GM23248 (cell line): ENCODE results near the gene CAPN8. TPM values are rescaled to one million over a fixed set of nuclear protein-coding genes. Genes with fewer than 3 reads are reported as not detected.
A peak's percentile ranks its signal among the peaks of the same experiment; 100 is the strongest.

Experiments used
- DNase-seq: peaks from one replicate; pipeline ENCODE4 v3.0.0-alpha.2; 2015
- H2AFZ ChIP-seq: fragments of 200-600 bp; sonication (generic); 2 replicates; pipeline ENCODE4 v1.6.1; 2016; ENCODE audit warnings: antibody characterized with exemption
- H3F3A ChIP-seq: fragments of 200-600 bp; sonication (generic); 2 replicates; pipeline ENCODE4 v1.6.1; 2016; ENCODE audit warnings: mild to moderate bottlenecking, antibody characterized with exemption, mixed run types; ENCODE audit not compliant: insufficient read depth
- H3K27ac ChIP-seq: fragments of 200-600 bp; sonication (generic); 2 replicates; pipeline ENCODE4 v1.5.1; 2016; ENCODE audit warnings: mild to moderate bottlenecking
- H3K27me3 ChIP-seq: fragments of 200-600 bp; sonication (generic); replicated peaks from 2 replicates; pipeline ENCODE4 v1.6.1; 2016; ENCODE audit warnings: mild to moderate bottlenecking; ENCODE audit not compliant: insufficient read depth
- H3K36me3 ChIP-seq: fragments of 200-600 bp; sonication (generic); 2 replicates; pipeline ENCODE4 v1.6.1; 2016; ENCODE audit warnings: low read depth, mild to moderate bottlenecking
- H3K4me1 ChIP-seq: fragments of 200-600 bp; sonication (generic); 2 replicates; pipeline ENCODE4 v1.6.1; 2016; ENCODE audit warnings: mild to moderate bottlenecking; ENCODE audit not compliant: insufficient read depth
- H3K4me2 ChIP-seq: fragments of 200-600 bp; sonication (generic); one replicate; pipeline ENCODE4 v1.6.1; 2016; ENCODE audit warnings: mild to moderate bottlenecking; ENCODE audit not compliant: unreplicated experiment
- H3K4me3 ChIP-seq: fragments of 200-600 bp; sonication (generic); 2 replicates; pipeline ENCODE4 v1.5.1; 2016; ENCODE audit warnings: mild to moderate bottlenecking
- H3K79me2 ChIP-seq: fragments of 200-600 bp; sonication (generic); 2 replicates; pipeline ENCODE4 v1.6.1; 2016; ENCODE audit warnings: mild to moderate bottlenecking; ENCODE audit not compliant: insufficient read depth
- H3K9ac ChIP-seq: fragments of 200-600 bp; sonication (generic); 2 replicates; pipeline ENCODE4 v1.6.1; 2016; ENCODE audit warnings: mild to moderate bottlenecking
- H3K9me2 ChIP-seq: fragments of 200-600 bp; sonication (generic); 2 replicates; pipeline ENCODE4 v1.6.1; 2016; ENCODE audit warnings: mixed run types, mild to moderate bottlenecking, moderate library complexity; ENCODE audit not compliant: insufficient read depth
- H3K9me3 ChIP-seq: fragments of 200-600 bp; sonication (generic); one replicate; pipeline ENCODE4 v1.6.1; 2017; ENCODE audit warnings: low read depth
- H4K20me1 ChIP-seq: fragments of 200-600 bp; sonication (generic); 2 replicates; pipeline ENCODE4 v1.6.0; 2016; ENCODE audit not compliant: insufficient read depth
- EZH2 ChIP-seq: fragments of 200-600 bp; sonication (generic); IDR thresholded peaks from 2 replicates; pipeline ENCODE4 v1.6.1; 2018; ENCODE audit warnings: antibody characterized with exemption, mild to moderate bottlenecking; ENCODE audit not compliant: insufficient read depth, poor library complexity, severe bottlenecking
- EZH2phosphoT487 ChIP-seq: fragments of 200-600 bp; sonication (generic); IDR thresholded peaks from 2 replicates; pipeline ENCODE4 v1.6.1; 2018; ENCODE audit warnings: antibody characterized with exemption, moderate library complexity, mild to moderate bottlenecking, low read depth; ENCODE audit not compliant: insufficient read depth
- whole genome bisulfite sequencing, 2 experiments: methylation state at CpG; one replicate each; pipeline ENCODE4 v1.1.6; 2015 to 2017; ENCODE audit warnings: low lambda C conversion rate in 2 of 2, low coverage in 1 of 2; ENCODE audit errors: missing lambda C conversion rate in 2 of 2; 5-methylcytosine and 5-hydroxymethylcytosine counted together
- in situ Hi-C: fragments of 300-500 bp; cut with MboI; formaldehyde crosslinking; loops from 2 replicates; pipeline ENCODE4 v1.15.0; 2020
- polyA plus RNA-seq: library from polyadenylated mRNA; unstranded; fragments of >200 nt; fragmentation: Nextera tagmentation; extraction: Ambion mirVana; gene quantifications from 2 replicates; pipeline ENCODE4 v1.2.1, GENCODE V29; 2016
- total RNA-seq: library from RNA; depleted of rRNA; stranded (reverse); fragments of >200 nt; shearing (Covaris generic); gene quantifications from 2 replicates; pipeline ENCODE4 v1.2.3, GENCODE V29; 2014

CAPN8 gene
- total and polyA plus RNA-seq, 2 experiments from 2014 or later = not detected

DNA sequence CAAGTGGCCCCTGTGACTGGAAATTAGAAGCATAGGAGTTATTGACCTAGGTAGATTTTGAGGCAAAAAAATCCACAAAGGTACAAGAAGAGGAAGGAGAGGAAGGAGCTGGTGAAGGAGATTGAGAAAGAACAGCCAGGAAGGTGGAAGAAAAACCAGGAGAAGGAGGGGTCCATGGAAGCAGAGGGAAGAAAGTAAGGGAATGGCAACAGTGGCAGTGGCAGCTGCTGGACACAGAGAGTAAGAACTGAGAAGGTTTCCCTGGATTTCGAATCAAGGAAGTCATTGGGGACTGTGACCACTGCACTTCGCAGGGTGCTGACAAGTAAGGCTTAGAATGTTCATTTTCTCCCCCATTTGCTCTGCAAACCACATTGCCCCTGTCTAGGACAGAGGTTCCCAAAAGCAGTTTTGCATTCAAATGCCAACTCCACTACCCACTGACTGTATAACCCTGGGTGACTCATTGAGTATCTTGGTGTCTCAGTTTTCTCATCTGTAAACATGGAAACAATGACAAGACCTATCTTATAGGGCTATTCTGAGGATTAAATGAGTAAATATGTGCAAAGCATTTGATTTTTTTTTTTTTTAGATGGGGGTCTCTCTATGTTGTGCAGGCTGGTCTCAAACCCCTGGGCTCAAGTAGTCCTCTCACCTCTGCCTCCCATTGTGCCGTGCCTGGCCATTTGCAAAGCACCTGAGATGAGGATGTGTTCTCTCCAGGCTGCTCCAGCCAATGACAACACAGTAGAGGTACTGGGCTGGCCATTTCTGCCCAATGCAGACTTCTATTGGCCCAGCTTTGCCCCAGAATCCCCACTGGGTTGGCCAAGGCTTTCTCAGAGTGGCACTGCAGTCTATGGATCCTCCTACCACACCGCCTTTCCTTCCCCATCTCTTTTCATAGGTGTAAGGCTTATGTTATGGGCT lies 37.5 kb upstream of the CAPN8 start:
- peak overlapping the region; percentile 67 for H3K9ac ChIP-seq
- 51 to 53% methylated on average over 4 of the region's 4 CpGs for WGBS, 2 experiments

DNA sequence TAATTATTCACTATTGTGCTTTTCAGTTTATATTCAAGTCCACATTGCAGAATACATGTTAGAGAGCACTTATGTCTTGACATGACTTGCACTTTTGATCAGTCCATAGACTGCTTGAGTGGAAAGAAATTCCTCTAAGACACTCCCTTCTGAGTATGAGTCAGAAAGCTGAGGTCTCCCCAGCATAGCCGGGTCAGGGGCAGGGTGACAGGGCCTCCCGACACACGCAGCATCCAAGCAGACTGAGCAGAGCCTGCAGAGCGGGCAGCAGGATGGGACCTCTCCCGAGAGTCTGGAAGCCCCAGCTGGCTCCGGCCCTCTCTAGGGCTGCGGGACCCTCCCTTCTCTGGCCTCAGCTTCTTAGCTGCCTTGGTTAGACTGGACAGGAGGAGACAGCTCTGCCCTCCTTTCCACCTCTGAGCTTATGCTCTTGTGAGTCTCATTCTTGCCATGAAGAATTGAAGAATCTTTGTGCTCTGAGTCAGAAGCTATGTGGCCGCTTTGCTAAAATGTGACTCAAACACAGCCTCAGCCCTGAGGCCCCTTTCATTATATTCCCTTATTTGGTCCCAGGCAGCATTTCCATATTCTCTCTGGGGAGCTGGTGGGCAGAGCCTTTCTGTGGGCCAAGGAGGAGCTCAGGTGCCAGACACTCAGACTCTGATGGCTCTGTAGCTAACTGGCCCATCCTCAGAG lies 35.6 kb upstream of the CAPN8 start:
- no peaks in the 10 kb centered on the region for H3K79me2 ChIP-seq
- H3K9ac ChIP-seq = peak overlapping the region; percentile 86
- no peaks in the 10 kb centered on the region for H3K9me3 ChIP-seq
- H3F3A ChIP-seq = peaks cover 56% of the 10 kb centered on the region
- peak; percentile 98 for DNase-seq
- H3K9me2 ChIP-seq = no peaks in the 10 kb centered on the region
- TF ChIP-seq EZH2 = no peak
- no peak for TF ChIP-seq EZH2phosphoT487
- no peaks in the 10 kb centered on the region for H4K20me1 ChIP-seq
- peak overlapping the region; percentile 65 for H3K4me3 ChIP-seq
- H2AFZ ChIP-seq = peak overlapping the region; percentile 63
- in situ Hi-C loops = no loop called here
- no peaks in the 10 kb centered on the region for H3K27me3 ChIP-seq
- peak overlapping the region; percentile 89 for H3K4me2 ChIP-seq
- WGBS, 2 experiments = 1 to 3% methylated on average over 8 of the region's 8 CpGs
- peak overlapping the region; percentile 100 for H3K27ac ChIP-seq
- H3K36me3 ChIP-seq = no peaks in the 10 kb centered on the region
- H3K4me1 ChIP-seq = peaks cover 55% of the 10 kb centered on the region

More for the DNA sequence above, 37.5 kb upstream of the CAPN8 start:
- peak; percentile 96 for DNase-seq
- H3F3A ChIP-seq = peaks cover 73% of the 10 kb centered on the region
- TF ChIP-seq EZH2 (no peak), EZH2phosphoT487 (no peak)
- H2AFZ ChIP-seq = no peak overlapping the region
- peak overlapping the region; percentile 76 for H3K27ac ChIP-seq
- H3K79me2 ChIP-seq = no peaks in the 10 kb centered on the region
- no peaks in the 10 kb centered on the region for H3K36me3 ChIP-seq
- H3K9me3 ChIP-seq = no peaks in the 10 kb centered on the region
- peaks cover 71% of the 10 kb centered on the region for H3K4me1 ChIP-seq
- peak overlapping the region; percentile 45 for H3K4me2 ChIP-seq
- no peaks in the 10 kb centered on the region for H3K9me2 ChIP-seq
- H3K27me3 ChIP-seq = no peaks in the 10 kb centered on the region
- no peaks in the 10 kb centered on the region for H4K20me1 ChIP-seq
- H3K4me3 ChIP-seq = peak overlapping the region; percentile 37
- in situ Hi-C loops = no loop called here

DNA sequence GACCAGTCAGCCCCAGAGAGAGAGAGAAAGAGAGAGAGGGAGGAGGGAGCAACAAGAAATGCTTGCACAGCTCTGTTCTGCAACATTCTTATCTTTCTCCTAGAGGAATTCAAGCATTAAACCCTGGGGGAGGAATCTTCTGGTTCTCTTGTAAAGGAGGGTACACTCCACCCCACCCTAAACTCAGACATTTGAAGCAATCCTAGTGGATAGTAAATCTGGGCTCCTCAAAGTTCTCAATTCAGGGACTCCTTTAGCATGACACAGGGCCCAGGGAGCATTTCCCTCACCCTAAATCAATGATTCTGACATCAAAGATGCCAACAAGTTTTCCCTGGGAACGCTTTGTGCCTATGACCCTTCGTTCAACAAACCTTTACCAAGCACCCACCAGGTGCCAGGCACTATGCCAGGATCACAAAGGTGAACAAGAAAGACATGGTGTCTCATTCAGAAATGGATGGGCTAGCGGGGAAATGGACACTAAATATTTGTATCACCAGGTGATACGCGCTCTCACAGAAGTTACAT lies 35.0 kb upstream of the CAPN8 start:
- in situ Hi-C loops = no loop called here
- H4K20me1 ChIP-seq = no peaks in the 10 kb centered on the region
- H3F3A ChIP-seq = peaks cover 50% of the 10 kb centered on the region
- peak overlapping the region; percentile 63 for H2AFZ ChIP-seq
- no peaks in the 10 kb centered on the region for H3K79me2 ChIP-seq
- TF ChIP-seq EZH2phosphoT487 = no peak
- TF ChIP-seq EZH2 = no peak
- peak overlapping the region; percentile 100 for H3K27ac ChIP-seq
- DNase-seq = peak; percentile 51
- H3K4me2 ChIP-seq = peak overlapping the region; percentile 89
- 18 to 30% methylated on average over 5 of the region's 5 CpGs for WGBS, 2 experiments
- no peaks in the 10 kb centered on the region for H3K36me3 ChIP-seq
- peaks cover 49% of the 10 kb centered on the region for H3K4me1 ChIP-seq
- H3K4me3 ChIP-seq = peak overlapping the region; percentile 65
- H3K9ac ChIP-seq = peak overlapping the region; percentile 86
- no peaks in the 10 kb centered on the region for H3K27me3 ChIP-seq
- H3K9me2 ChIP-seq = no peaks in the 10 kb centered on the region
- H3K9me3 ChIP-seq = no peaks in the 10 kb centered on the region

DNA sequence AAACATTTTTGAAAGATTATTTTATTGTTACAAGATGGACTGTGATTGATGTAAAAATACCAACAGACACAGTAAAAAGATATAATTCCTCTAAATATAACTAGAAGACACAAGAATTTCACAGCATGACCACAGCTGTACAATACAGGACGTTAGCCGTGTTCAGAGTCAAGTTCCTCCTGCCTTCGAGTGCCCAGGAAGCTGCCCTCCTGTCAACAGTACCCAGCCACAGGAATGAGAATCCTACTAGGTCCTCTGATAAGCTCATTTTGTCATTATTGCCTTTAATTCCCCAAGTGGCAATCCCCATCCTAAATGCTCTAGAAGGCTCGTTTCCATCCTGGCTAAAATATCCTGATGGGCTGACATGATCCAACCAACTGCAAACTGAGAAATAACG lies 30.4 kb upstream of the CAPN8 start:
- 44 to 50% methylated on average over 5 of the region's 5 CpGs for WGBS, 2 experiments
- no peaks in the 10 kb centered on the region for H3K9me3 ChIP-seq
- no peak for TF ChIP-seq EZH2
- TF ChIP-seq EZH2phosphoT487 = no peak
- DNase-seq = no peak
- H3K4me2 ChIP-seq = no peak overlapping the region
- H4K20me1 ChIP-seq = no peaks in the 10 kb centered on the region
- no peak overlapping the region for H3K27ac ChIP-seq
- no peak overlapping the region for H3K4me3 ChIP-seq
- no peak overlapping the region for H3K9ac ChIP-seq
- H3K79me2 ChIP-seq = no peaks in the 10 kb centered on the region
- H3K27me3 ChIP-seq = no peaks in the 10 kb centered on the region
- H3K36me3 ChIP-seq = no peaks in the 10 kb centered on the region
- in situ Hi-C loops = no loop called here
- no peaks in the 10 kb centered on the region for H3K9me2 ChIP-seq
- peaks cover 18% of the 10 kb centered on the region for H3F3A ChIP-seq
- H3K4me1 ChIP-seq = peaks cover 18% of the 10 kb centered on the region
- H2AFZ ChIP-seq = peak overlapping the region; percentile 19; the same call in 1 of the 2 replicates
